ENCODE results near the gene TMEM185B.

Gene TMEM185B

DNA sequence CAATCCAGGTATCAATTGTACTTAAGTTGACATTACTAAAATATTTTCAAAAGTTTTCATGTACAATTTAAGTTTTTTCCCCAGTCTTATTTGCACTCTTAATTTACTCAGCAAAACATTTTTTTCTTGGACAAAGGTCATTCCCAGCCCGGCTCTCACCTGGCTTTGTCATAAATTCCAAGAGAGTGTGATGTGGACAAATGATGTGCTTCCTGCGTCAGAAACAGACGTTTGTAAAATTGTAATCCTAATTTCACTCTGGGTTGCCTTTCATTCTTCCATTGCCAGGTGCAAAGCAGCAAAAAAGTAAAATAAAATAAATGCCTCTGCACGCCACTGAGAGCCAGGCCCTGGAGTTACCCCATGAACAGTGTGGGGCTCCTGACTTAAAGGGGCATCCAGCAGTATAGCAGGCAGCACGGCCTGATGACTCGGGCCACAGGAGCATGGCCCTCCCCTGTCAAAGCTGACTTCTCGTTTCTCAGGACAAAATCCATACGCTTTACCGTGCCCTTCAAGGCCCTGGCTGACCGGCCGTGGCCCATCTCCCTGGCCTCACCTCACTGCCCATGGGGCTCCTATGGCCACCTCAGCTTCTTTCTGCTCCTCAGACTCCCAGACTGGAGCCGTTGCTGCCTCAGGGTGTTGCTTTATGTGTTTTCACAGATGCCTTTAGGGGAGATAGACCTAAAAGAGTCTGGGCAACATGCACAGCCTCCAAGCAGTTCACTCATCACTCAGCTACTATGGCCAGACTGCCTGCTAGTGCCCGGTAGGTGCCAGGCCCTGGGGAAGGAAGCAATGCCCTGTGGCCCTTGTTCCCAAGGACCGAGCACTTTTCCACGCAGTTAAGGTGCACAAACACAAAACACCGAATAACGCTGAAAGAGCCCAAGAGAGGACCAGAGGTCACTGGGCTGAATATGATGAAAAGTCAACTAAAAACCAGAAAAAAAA lies 7.6 kb upstream of the TMEM185B start:
- no peak for DNase-seq (ENCODE audit: extremely low read depth, low read depth)
- TF ChIP-seq, protein P1, sequence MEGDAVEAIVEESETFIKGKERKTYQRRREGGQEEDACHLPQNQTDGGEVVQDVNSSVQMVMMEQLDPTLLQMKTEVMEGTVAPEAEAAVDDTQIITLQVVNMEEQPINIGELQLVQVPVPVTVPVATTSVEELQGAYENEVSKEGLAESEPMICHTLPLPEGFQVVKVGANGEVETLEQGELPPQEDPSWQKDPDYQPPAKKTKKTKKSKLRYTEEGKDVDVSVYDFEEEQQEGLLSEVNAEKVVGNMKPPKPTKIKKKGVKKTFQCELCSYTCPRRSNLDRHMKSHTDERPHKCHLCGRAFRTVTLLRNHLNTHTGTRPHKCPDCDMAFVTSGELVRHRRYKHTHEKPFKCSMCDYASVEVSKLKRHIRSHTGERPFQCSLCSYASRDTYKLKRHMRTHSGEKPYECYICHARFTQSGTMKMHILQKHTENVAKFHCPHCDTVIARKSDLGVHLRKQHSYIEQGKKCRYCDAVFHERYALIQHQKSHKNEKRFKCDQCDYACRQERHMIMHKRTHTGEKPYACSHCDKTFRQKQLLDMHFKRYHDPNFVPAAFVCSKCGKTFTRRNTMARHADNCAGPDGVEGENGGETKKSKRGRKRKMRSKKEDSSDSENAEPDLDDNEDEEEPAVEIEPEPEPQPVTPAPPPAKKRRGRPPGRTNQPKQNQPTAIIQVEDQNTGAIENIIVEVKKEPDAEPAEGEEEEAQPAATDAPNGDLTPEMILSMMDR (IDR thresholded peaks at IDR 0.05; ENCODE audit: low read depth, low read length) = no peak

DNA sequence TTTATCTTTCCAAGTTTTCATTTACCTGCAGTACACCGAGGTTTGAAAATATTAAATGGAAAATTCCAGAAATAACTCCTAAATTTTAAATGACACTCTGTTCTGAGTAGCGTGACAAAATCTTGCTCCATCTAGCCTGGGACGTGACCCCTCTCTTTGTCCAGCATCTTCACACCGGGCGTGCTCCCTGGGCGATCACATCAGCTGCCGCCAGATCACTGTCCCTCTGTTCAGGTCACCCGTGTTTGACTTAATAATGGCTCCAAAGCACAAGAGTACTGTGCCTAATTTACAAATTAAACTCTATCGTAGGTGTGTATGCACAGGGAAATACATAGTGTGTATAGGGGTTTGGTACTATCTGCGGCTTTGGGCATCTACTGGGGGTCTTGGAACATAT lies 6.1 kb upstream of the TMEM185B start:
- no peak for DNase-seq (ENCODE audit: extremely low read depth, low read depth)
- TF ChIP-seq, protein P1 (IDR thresholded peaks at IDR 0.05; ENCODE audit: low read depth, low read length) = no peak

DNA sequence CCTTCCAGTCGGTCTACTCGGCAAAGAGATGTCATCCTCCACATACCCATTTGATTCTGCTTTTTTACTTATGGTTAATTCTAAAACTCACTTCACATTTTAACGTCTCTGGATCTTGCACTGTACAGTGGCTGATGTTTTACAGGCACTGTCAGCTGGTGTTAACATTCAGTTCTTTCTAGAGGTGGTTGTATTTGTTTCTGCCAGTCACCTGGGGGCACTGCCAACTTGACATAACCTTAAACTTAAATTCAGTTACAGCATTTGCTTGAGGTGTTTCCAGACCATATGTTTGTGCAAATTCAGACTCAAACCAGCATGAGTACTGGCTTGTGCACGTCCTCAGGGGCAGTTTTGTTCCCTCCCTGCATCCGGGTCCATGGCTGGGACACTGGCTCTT lies 5.3 kb upstream of the TMEM185B start:
- no peak for DNase-seq (ENCODE audit: extremely low read depth, low read depth)
- TF ChIP-seq, protein P1 (IDR thresholded peaks at IDR 0.05; ENCODE audit: low read depth, low read length) = no peak

DNA sequence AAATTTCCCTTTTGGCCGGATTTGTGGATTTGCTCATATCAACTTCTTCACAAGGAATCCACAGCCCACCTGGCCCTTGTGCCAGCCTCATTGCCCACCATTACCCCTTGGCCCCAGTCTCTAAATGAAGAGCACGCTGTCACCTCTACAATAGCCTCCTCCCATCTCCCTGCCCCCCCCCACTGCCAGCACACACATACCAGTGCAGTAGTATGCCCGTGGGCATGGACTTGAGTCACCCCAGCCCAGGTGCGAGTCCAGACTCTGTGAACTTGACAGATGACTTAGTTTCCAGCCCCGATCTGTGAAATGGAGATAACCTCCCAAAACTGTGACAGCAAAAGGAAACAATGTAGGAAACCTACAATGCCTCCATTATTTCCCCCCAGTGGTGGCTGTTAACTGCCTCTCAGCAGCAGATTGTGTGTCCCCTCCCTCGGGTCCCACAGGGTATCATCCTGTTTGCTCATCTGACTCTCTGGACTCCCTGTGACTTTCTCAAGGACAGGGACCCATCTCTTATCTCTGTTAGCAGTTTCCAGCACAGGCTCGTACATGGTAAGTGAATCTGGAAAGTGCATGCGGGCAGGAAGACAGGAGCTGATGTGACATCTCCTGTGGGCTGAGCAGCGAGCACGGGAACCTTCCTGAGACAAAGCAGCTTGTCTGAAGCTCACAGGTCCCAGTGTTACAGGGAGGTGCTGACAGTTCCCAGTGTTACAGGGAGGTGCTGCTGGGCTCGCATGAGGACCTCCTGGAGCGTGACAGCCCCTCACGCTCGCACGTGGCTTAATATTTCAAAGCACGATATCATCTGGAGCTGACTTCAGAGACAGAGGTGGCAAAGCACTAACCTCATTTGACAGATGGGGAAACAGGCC lies 4.2 kb upstream of the TMEM185B start:
- TF ChIP-seq, protein P1 (IDR thresholded peaks at IDR 0.05; ENCODE audit: low read depth, low read length) = no peak
- DNase-seq (ENCODE audit: extremely low read depth, low read depth) = no peak

DNA sequence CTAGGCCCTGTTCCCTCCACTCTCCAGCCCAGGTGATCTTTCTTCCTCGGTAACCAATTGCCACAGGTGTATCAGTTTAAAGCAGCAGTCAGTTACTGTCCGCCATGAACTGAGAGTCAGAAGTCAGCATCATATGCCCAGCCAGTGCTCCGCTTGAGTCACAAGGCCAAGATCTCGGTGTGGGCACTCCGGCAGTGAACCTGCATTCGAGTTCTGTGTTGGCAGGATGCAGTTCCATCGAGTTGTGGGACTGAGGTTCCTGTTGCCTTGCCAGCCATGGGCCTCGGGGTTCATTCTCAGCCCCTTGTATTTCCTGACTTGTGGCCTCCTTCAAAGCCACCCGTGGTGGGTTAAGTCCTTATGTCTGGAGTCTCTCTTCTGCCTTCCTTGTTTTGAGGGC lies 3.1 kb upstream of the TMEM185B start:
- TF ChIP-seq, protein P1 (IDR thresholded peaks at IDR 0.05; ENCODE audit: low read depth, low read length) = no peak
- no peak for DNase-seq (ENCODE audit: extremely low read depth, low read depth)

DNA sequence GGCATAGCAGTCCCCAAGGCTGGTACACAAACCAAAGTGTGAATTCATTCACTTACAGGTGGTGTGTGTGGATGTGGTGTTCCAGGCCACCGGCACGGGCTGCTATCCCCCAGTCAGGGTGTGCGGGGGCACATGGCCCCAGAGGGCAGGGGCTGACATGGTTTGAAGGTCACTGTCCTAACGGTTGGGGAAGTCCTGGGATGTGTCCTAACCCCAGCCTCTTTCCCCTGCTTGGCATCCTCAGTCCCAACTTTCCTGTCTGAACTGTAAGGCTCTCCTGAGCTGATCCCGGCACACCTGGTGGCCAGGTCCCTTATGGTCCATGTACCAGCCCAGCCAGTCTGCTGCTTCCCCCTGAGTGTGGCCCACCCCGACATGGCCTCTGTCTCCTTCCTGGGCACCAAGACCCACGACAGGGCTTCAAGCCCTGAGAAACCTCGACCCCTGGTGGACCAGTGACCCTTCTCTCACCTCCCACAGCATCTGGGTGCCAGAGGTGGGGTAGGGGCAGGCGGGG lies 2.4 kb upstream of the TMEM185B start:
- TF ChIP-seq, protein P1 (IDR thresholded peaks at IDR 0.05; ENCODE audit: low read depth, low read length) = no peak
- no peak for DNase-seq (ENCODE audit: extremely low read depth, low read depth)

All from AG09319 (cell line).